HG02571 (cell line): Measurements from ENCODE around the gene PMM1.
"Not testable (repeated sequence)": the region's sequence is repeated elsewhere in the genome, so short reads cannot be mapped to it uniquely, and the experiment has no call there.

ENCODE experiments used
- ATAC-seq: cut with Tn5 transposase; IDR thresholded peaks from one replicate; pipeline ENCODE4 v1.9.1; 2021; ENCODE audit warnings: mild to moderate bottlenecking, moderate library complexity; ENCODE audit not compliant: unreplicated experiment

Gene PMM1

GRCh38 chr22:41564563-41564962, 25.1 kb downstream of the PMM1 start:
- ATAC-seq: no peak

- no peak for ATAC-seq
Observed at GRCh38 chr22:41563051-41563711, 26.5 kb downstream of the PMM1 start.

DNA sequence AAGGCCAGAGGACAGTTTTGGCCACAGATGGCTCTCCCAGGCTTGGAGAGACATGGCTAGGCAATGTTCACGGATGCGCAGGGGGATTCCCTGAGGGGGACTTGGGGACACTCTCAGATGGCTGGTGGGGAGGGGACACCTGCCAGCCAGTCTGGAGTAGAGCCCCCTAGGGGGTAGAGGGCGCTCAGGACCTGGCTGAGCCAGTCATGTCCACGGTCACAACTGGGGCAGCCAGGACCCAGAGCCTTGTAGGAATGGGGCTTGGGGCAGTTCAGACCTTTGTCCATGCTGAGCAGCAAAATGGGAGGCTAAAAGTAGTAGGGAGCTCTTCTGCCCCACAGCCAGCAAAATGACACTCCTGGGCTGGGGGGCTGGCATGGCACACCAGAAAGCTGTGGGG, 27.2 kb downstream of the PMM1 start:
- ATAC-seq: no peak

- ATAC-seq: no peak
Observed at GRCh38 chr22:41561788-41562187, 27.9 kb downstream of the PMM1 start.

DNA sequence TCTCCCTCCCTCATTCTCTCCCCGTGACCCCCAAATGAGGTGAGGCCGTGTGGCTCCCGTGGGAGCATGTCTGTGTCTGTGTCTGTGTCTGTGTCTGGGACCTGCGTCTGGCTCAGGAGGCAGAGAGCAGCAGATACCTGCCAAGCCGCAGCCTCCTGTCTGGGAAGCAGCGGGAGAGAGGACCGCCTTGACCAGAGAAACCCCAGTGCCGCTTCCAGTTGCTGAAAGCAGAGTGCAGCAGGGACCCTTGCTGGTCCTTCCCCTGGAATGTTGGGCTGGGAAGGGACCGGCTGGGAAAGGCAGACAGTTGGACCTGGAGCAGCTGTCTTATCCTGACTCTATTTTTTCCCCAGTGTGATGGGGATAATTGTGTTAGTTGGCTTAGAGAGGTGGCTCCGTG, 28.3 kb downstream of the PMM1 start:
- ATAC-seq: no peak

DNA sequence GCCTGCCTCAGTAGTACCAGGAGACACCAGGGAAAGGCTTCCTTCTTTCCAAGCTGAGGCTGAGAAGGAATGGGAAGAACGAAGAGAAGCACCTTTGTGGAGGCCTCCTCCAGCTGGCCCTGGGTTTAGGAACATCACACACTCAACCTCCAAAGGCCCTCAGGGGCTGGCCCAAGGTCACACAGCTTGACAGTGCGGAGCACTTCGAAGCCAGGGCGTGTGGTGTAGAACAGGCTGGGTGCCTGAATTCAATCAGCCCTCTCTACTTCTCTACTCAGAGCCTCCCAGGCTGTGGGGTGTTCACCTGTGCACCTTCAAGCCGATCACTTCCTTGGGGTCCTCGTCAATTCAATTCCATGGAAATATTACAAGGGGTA, 29.6 kb downstream of the PMM1 start:
- no peak for ATAC-seq

DNA sequence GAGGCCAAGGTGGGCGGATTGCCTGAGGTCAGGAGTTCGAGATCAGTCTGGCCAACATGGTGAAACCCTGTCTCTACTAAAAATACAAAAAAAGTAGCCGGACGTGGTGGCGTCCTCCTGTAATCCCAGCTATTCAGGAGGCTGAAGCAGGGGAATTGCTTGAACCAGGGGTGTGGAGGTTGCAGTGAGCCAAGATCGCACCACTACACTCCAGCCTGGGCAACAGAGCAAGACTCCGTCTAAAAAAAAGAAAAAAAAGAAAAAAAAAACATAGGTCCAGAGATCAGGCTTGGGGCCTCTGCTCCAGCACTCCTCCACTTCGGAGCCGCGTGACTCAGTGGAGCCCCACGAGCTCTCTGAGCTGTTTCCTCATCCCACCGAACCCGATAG, 31.4 kb downstream of the PMM1 start:
- ATAC-seq: not testable (repeated sequence)

DNA sequence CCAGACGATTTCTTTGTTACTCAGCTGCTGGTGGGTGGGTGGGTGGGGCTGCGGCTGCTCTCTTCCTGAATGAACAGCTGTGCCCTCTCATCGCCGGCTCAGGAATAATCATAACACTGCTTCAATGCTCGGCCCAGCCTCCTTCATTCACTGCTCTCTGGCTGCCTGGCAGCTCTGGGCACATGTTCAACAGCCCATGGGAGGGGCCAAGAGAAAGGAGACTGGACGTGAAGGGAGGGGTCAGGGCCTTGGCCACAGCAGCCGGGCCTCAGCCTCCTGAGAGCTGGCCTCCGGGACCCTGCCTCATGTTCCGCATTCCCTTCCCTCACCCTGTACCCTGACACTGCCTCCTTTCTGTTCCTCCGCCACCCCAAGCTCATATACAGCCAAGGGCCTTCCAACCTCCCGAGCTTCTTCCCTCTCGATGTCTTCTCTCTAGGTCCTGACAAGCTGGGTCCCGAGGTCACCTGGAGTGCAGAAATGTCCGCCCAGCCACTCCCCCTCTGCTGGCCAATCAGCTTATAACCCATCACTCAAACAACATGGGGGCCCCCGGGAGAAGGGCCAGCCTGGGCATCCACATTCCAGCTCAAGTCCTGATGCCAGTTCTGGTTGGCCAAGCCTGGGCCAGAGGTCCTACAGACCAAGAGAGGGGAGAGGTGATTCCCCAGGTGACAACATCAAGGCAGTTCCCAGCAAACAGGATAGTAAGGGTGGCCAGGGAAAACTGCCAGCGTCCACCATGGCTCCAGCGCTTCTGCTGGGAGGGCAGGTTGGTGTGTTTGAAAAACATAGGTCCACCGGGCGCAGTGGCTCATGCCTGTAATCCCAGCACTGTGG, 32.0 kb downstream of the PMM1 start:
- no peak for ATAC-seq

- no peak for ATAC-seq
Observed at GRCh38 chr22:41556561-41556960, 33.1 kb downstream of the PMM1 start.

- ATAC-seq: no peak
Observed at GRCh38 chr22:41555325-41555982, 34.2 kb downstream of the PMM1 start.

DNA sequence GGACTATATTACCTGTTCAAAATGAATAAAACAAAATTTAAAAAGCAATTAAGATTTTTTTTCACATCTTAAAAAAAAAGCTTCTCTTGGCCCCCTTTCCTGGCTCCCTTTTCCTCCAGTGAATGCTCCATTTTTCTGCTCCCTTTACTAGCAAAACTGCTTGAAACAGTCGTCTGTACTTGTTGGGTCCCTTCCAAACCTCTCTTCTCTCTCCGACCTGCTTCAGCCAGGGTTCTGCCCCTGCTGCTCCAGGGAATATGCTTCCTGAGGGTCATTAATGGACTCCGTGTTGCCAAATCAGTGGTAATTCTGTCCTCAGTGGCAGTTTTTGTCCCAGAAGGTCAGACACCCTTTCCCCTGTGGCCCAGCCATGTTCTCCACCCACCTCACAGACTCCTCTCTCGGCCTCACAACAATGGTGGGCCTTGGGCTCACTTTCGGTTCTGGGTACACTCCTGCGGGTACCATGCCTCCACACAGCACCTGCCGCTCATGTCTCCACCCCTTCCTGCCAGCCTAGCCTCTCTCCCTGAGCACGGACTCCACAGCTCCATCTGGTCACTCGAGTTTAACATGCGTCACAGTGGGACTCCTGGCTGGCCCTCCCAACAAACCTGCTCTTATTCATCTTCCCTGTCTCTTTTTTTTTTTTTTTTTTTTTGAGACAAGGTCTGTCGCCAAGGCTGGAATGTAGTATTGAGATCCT, 37.6 kb downstream of the PMM1 start:
- ATAC-seq: no peak

DNA sequence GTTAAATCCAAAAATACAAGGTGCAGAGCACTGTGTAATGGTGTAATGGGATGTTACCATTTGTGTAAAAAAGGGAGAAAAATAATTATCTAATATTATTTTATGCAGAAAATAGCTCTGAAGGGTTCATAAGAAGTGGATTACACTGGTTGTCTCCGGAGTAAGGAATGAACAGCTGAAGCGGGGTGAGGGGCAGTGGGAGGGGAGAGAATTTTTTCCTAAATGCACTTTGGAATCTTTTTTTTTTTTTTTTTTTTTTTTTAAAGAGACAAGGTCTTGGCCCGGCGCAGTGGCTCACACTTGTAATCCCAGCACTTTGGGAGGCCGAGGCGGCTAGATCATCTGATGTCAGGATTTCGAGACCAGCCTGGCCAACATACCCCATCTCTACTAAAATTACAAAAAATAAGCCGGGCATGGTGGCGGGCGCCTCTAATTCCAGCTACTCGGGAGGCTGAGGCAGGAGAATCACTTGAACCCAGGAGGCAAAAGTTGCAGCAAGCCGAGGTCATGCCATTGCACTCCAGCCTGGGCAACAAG, 38.6 kb downstream of the PMM1 start:
- ATAC-seq: no peak

- no peak for ATAC-seq
Observed at GRCh38 chr22:41548830-41549211, 40.8 kb downstream of the PMM1 start.

DNA sequence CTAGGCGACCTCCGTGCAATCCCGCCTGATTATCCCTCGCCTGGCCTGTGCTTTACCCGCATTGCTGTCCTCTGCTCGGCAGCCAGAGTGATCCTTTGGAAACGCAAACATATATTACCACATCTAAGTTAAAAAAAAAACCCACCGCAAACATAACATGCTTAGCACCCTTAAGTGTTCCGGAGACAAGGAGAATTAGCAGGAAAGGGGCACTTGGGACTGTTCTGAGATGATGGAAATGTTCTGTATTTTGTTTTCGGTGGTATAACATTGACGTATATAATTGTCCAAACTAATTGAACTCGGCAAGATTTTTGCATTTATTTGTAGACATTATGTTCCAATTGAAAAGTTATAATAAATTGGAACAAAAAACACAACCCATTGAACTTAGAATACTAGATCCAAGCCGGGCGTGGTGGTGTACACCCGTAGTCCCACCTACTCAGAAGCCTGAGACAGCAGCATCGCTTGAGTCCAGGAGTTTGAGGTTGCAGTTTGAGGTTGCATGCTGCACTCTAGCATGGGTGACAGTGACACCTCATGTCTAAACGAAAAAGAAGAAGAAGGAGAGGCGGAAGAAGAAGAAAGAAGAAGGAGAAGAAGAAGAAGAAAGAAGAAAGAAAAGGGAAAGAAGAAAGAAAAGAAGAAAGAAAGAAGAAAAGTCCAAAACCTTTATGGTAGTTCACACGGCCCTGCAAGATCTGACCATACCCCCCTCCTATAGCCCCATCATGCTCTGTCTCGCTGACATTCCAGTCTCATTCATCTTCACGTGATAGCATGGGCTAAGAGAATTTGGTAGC, 44.8 kb downstream of the PMM1 start:
- no peak for ATAC-seq

DNA sequence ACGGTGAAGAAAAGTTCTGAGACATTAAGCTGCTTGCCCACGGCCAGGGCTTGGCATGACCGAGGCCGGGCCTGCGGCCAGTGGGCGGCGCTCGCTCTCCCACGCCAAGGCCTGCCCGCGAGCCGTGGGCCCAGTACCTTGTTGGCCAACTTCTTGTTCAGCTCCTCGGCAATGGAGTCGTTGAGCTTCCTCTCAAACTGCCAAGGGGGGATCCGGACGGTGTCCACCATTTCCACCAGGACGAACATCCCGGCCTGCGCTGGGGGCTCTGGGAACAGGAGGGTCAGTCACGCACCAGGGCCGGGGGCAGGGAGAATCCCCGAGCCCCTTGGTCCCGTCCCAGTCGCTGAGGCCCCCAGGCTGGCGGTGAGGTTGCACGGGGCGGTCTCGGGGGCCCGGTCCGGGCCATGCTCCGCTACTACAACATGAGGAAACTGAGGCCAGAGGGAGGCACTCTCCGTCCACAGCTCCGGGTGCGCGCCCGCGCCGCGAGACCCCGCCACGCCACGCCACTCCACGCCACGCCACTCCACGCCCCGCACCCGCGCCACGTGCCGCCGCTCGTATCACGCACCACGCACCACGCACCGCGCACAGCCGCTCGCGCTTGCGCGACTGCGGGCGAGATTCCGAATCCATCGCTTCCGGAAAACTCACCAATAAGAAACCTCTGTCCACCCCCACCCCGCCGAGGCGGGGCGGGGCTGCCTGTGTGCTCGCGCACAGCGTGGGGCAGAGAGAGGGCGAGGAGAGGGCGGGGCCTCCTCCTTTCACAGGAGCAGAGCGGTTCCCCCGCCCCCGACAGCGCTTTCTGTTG, 45.6 kb downstream of the PMM1 start, which contains the start of gene POLR3H:
POLR3H (minus strand) TSS at position 617 of the 817 bp plus-strand sequence; CDS start at position 248, 369 bp downstream.
- peak; percentile 88 for ATAC-seq

- no peak for ATAC-seq
Observed at GRCh38 chr22:41542224-41542623, 47.4 kb downstream of the PMM1 start.

DNA sequence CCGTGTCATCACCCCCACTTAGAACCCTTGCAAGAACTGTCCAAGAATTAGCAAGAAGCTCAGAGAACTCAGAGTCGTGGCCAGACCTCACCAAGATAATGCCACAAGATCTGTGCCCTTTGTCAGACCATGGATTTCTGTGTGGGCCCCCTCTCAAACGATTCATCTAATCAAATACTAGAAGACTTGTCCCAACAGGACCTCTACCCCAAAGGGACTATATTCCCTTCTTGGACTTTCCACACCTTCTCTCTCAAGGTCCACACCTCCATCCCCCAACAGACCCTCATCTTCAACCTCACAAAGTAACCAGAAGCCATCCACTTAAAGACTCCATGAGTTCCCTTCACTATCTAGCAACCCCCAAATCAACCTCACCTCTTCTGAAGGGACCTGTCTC, 48.2 kb downstream of the PMM1 start:
- ATAC-seq: no peak

- no peak for ATAC-seq
Observed at GRCh38 chr22:41540365-41540764, 49.3 kb downstream of the PMM1 start.

- ATAC-seq: no peak
Observed at GRCh38 chr22:41540006-41540315, 49.7 kb downstream of the PMM1 start.
